SK-N-SH treated with all-trans-retinoic acid at 6 μM for 48 hours (cell line): ENCODE data around the gene KLHL25.

Source experiments
- ATAC-seq: fragments of 200-7000 bp; cut with Tn5 transposase; 3 replicates; pipeline ENCODE4 v1.9.1; 2020; ENCODE audit warnings: mild to moderate bottlenecking, moderate library complexity
- ARNTL ChIP-seq: fragments of 450-650 bp; formaldehyde crosslinking; IDR thresholded peaks from 2 replicates; pipeline ENCODE4 v1.5.0; 2020; ENCODE audit warnings: low read depth, mild to moderate bottlenecking, moderate library complexity, borderline replicate concordance
- BACH2 ChIP-seq: fragments of 250-450 bp; sonication (Bioruptor Pico); IDR thresholded peaks from 2 replicates; pipeline ENCODE4 v1.9.0; 2021; ENCODE audit warnings: mild to moderate bottlenecking, borderline replicate concordance
- CSDC2 ChIP-seq: fragments of 250-450 bp; sonication (Bioruptor Pico); IDR thresholded peaks from 2 replicates; pipeline ENCODE4 v1.5.0; 2020; ENCODE audit warnings: mild to moderate bottlenecking, moderate library complexity
- CSRNP3 ChIP-seq: fragments of 250-450 bp; sonication (Bioruptor Pico); IDR thresholded peaks from 2 replicates; pipeline ENCODE4 v1.5.1; 2021; ENCODE audit warnings: mild to moderate bottlenecking, moderate library complexity
- ESRRG ChIP-seq: fragments of 250-450 bp; sonication (Bioruptor Pico); IDR thresholded peaks from 2 replicates; pipeline ENCODE4 v1.6.1; 2021; ENCODE audit warnings: mild to moderate bottlenecking
- GLIS3 ChIP-seq: fragments of 250-450 bp; sonication (Bioruptor Pico); IDR thresholded peaks from 2 replicates; pipeline ENCODE4 v1.5.0; 2020; ENCODE audit warnings: mild to moderate bottlenecking, moderate library complexity
- OSR1 ChIP-seq: fragments of 250-450 bp; sonication (Bioruptor Pico); IDR thresholded peaks from 2 replicates; pipeline ENCODE4 v1.8.0; 2022; ENCODE audit warnings: moderate library complexity, mild to moderate bottlenecking, inconsistent platforms
- PPARA ChIP-seq: fragments of 250-450 bp; sonication (Bioruptor Pico); IDR thresholded peaks from 2 replicates; pipeline ENCODE4 v1.5.0; 2020; ENCODE audit warnings: mild to moderate bottlenecking, borderline replicate concordance
- RARB ChIP-seq: fragments of 250-450 bp; sonication (Bioruptor Pico); IDR thresholded peaks from 2 replicates; pipeline ENCODE4 v1.8.0; 2021; ENCODE audit warnings: mild to moderate bottlenecking, moderate library complexity
- SNAI2 ChIP-seq: fragments of 250-450 bp; sonication (Bioruptor Pico); IDR thresholded peaks from 2 replicates; pipeline ENCODE4 v1.5.0; 2020; ENCODE audit warnings: mild to moderate bottlenecking, moderate library complexity
- TCF4 ChIP-seq: fragments of 250-450 bp; sonication (Bioruptor Pico); IDR thresholded peaks from 2 replicates; pipeline ENCODE4 v1.8.0; 2021; ENCODE audit warnings: mild to moderate bottlenecking, moderate library complexity, borderline replicate concordance
- TOX ChIP-seq: fragments of 250-450 bp; sonication (Bioruptor Pico); IDR thresholded peaks from 2 replicates; pipeline ENCODE4 v1.8.0; 2021; ENCODE audit warnings: mild to moderate bottlenecking, moderate library complexity, borderline replicate concordance
- ZC3H10 ChIP-seq: fragments of 250-450 bp; sonication (Bioruptor Pico); IDR thresholded peaks from 2 replicates; pipeline ENCODE4 v1.5.1; 2021; ENCODE audit warnings: mild to moderate bottlenecking, moderate library complexity
- ZFP3 ChIP-seq: fragments of 250-450 bp; sonication (Bioruptor Pico); IDR thresholded peaks from 2 replicates; pipeline ENCODE4 v1.5.0; 2020; ENCODE audit warnings: mild to moderate bottlenecking, moderate library complexity
- ZFP30 ChIP-seq: fragments of 450-650 bp; formaldehyde crosslinking; IDR thresholded peaks from 2 replicates; pipeline ENCODE4 v1.5.0; 2022; ENCODE audit warnings: mild to moderate bottlenecking, moderate library complexity
- ZNF565 ChIP-seq: fragments of 450-650 bp; formaldehyde crosslinking; conservative IDR thresholded peaks from 2 replicates; pipeline ENCODE4 v1.5.0; 2020; ENCODE audit warnings: low read depth, mild to moderate bottlenecking, moderate library complexity
- ZNF70 ChIP-seq: fragments of 450-650 bp; formaldehyde crosslinking; IDR thresholded peaks from 2 replicates; pipeline ENCODE4 v1.5.0; 2020; ENCODE audit warnings: mild to moderate bottlenecking, moderate library complexity
- ZNF8 ChIP-seq: fragments of 450-650 bp; formaldehyde crosslinking; IDR thresholded peaks from 2 replicates; pipeline ENCODE4 v1.5.0; 2020; ENCODE audit warnings: mild to moderate bottlenecking, moderate library complexity
- TF ChIP-seq, protein P1 (sequence below): fragments of 250-450 bp; sonication (Bioruptor Pico); IDR thresholded peaks from 2 replicates; pipeline ENCODE4 v1.5.1; 2020; ENCODE audit warnings: low read depth, mild to moderate bottlenecking, moderate library complexity
- TF ChIP-seq, protein P2 (sequence below): fragments of 250-450 bp; sonication (Bioruptor Pico); IDR thresholded peaks from 2 replicates; pipeline ENCODE4 v1.8.0; 2020; ENCODE audit warnings: mild to moderate bottlenecking, moderate library complexity, borderline replicate concordance
- TF ChIP-seq, protein P3 (sequence below): fragments of 250-450 bp; sonication (Bioruptor Pico); IDR thresholded peaks from 2 replicates; pipeline ENCODE4 v1.8.0; 2021; ENCODE audit warnings: low read depth, mild to moderate bottlenecking, moderate library complexity, borderline replicate concordance

Gene KLHL25

GRCh38 chr15:85716261-85716660 is 78.5 kb downstream of the KLHL25 start:
- no peak for TF ChIP-seq ZC3H10
- TF ChIP-seq, protein P1, sequence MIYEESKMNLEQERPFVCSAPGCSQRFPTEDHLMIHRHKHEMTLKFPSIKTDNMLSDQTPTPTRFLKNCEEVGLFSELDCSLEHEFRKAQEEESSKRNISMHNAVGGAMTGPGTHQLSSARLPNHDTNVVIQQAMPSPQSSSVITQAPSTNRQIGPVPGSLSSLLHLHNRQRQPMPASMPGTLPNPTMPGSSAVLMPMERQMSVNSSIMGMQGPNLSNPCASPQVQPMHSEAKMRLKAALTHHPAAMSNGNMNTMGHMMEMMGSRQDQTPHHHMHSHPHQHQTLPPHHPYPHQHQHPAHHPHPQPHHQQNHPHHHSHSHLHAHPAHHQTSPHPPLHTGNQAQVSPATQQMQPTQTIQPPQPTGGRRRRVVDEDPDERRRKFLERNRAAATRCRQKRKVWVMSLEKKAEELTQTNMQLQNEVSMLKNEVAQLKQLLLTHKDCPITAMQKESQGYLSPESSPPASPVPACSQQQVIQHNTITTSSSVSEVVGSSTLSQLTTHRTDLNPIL (CRISPR knock-in tag): no peak
- TF ChIP-seq ZNF70 (CRISPR knock-in tag): no peak
- no peak for TF ChIP-seq OSR1 (CRISPR knock-in tag)
- TF ChIP-seq CSRNP3 (CRISPR knock-in tag): no peak
- TF ChIP-seq SNAI2 (CRISPR knock-in tag): no peak
- no peak for TF ChIP-seq BACH2 (CRISPR knock-in tag)
- TF ChIP-seq PPARA (CRISPR knock-in tag): no peak
- no peak for TF ChIP-seq ZFP3 (CRISPR knock-in tag)
- TF ChIP-seq CSDC2 (CRISPR knock-in tag): no peak
- no peak for TF ChIP-seq ZFP30 (CRISPR knock-in tag)
- no peak for TF ChIP-seq TCF4 (CRISPR knock-in tag)
- TF ChIP-seq ARNTL (CRISPR knock-in tag): no peak
- no peak for TF ChIP-seq ZNF8 (CRISPR knock-in tag)
- TF ChIP-seq RARB (CRISPR knock-in tag): no peak
- ATAC-seq: no peak

DNA sequence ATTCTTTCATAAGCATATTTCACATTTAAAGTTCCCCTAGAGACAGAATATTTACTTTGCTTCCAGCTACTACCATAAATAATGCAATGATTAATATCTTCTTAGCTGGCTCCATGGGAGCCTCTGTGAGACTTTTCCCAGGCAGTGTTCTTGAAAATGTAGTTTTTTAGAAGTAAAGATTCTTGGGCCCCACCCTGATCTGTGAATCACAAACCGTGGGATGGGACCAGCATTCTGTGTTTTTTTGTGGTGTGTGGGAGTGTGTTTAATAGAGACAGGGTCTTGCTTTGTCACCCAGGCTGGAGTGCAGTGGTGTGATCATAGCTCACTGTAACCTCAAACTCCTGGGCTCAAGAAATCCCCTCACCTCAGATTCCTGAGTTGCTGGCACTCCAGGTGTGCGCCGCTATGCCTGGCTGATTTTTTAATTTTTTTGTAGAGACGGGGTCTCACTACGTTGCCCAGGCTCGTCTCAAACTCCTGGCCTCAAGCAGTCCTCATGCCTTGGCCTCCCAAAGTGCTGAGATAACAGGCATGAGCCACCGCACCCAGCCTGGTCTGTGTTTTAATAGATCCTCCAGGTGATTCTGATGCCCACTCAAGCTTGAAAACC is 83.0 kb downstream of the KLHL25 start:
- no peak for ATAC-seq
- TF ChIP-seq, protein P2, sequence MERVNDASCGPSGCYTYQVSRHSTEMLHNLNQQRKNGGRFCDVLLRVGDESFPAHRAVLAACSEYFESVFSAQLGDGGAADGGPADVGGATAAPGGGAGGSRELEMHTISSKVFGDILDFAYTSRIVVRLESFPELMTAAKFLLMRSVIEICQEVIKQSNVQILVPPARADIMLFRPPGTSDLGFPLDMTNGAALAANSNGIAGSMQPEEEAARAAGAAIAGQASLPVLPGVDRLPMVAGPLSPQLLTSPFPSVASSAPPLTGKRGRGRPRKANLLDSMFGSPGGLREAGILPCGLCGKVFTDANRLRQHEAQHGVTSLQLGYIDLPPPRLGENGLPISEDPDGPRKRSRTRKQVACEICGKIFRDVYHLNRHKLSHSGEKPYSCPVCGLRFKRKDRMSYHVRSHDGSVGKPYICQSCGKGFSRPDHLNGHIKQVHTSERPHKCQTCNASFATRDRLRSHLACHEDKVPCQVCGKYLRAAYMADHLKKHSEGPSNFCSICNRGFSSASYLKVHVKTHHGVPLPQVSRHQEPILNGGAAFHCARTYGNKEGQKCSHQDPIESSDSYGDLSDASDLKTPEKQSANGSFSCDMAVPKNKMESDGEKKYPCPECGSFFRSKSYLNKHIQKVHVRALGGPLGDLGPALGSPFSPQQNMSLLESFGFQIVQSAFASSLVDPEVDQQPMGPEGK (CRISPR knock-in tag): no peak
- TF ChIP-seq ZNF8 (CRISPR knock-in tag): no peak
- TF ChIP-seq CSRNP3 (CRISPR knock-in tag): no peak
- no peak for TF ChIP-seq ZNF70 (CRISPR knock-in tag)
- no peak for TF ChIP-seq RARB (CRISPR knock-in tag)
- no peak for TF ChIP-seq CSDC2 (CRISPR knock-in tag)
- TF ChIP-seq, protein P1 (CRISPR knock-in tag): no peak
- TF ChIP-seq PPARA (CRISPR knock-in tag): no peak
- no peak for TF ChIP-seq TOX (CRISPR knock-in tag)

DNA sequence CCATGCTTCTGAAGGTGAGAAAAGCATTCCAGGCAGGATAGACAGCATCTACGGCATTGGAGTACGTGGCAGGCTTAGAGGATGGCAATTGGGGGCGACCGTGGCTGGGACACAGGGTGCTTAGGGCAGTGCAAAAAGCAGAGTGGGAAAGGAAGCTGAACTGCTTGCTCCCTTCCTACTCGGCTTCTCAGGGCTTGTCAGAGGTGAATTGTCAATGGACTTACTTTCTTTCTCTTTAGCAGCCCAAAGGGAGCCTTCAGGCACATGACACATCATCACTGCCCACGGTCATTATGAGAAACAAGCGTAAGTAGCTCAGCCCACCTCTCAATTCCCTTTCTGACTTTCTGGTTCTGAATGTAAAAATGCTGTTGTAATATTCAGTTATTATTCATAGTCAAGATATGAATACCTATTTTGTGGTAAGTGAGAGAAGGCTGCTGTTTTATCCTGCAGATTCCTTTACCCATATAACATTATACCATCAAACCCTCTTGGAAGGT is 84.3 kb downstream of the KLHL25 start:
- ATAC-seq: no peak
- TF ChIP-seq TCF4 (CRISPR knock-in tag) (no peak), OSR1 (CRISPR knock-in tag) (no peak), ZFP30 (CRISPR knock-in tag) (no peak), ZNF70 (CRISPR knock-in tag) (no peak), PPARA (CRISPR knock-in tag) (no peak), ZNF565 (CRISPR knock-in tag) (no peak), BACH2 (CRISPR knock-in tag) (no peak), ZFP3 (CRISPR knock-in tag) (no peak), ARNTL (CRISPR knock-in tag) (no peak), ZNF8 (CRISPR knock-in tag) (no peak), SNAI2 (CRISPR knock-in tag) (no peak), ESRRG (CRISPR knock-in tag) (no peak), GLIS3 (CRISPR knock-in tag) (no peak), CSDC2 (CRISPR knock-in tag) (no peak)
- TF ChIP-seq, protein P2 (CRISPR knock-in tag): no peak
- TF ChIP-seq, protein P3, sequence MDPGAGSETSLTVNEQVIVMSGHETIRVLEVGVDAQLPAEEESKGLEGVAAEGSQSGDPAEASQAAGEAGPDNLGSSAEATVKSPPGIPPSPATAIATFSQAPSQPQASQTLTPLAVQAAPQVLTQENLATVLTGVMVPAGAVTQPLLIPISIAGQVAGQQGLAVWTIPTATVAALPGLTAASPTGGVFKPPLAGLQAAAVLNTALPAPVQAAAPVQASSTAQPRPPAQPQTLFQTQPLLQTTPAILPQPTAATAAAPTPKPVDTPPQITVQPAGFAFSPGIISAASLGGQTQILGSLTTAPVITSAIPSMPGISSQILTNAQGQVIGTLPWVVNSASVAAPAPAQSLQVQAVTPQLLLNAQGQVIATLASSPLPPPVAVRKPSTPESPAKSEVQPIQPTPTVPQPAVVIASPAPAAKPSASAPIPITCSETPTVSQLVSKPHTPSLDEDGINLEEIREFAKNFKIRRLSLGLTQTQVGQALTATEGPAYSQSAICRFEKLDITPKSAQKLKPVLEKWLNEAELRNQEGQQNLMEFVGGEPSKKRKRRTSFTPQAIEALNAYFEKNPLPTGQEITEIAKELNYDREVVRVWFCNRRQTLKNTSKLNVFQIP (CRISPR knock-in tag): no peak
